K562 (cell line): ENCODE data around the gene AFG1L. TPM values are rescaled to one million over a fixed set of nuclear protein-coding genes. Genes with fewer than 3 reads are reported as not detected.
A peak's percentile ranks its signal among the peaks of the same experiment; 100 is the strongest.

ENCODE experiments used
- KDM4B ChIP-seq, 2 experiments: fragments of 450-650 bp in 1 of 2; sonication (generic) in 1 of 2; IDR thresholded peaks; 2 replicates each; pipeline ENCODE4 v1.6.1; 2016 to 2017; ENCODE audit warnings: borderline replicate concordance in 2 of 2, antibody characterized with exemption in 1 of 2, low read depth in 1 of 2, mild to moderate bottlenecking in 1 of 2
- MEIS2 ChIP-seq: fragments of 450-650 bp; IDR thresholded peaks from 2 replicates; pipeline ENCODE4 v1.6.1; 2014; ENCODE audit warnings: mild to moderate bottlenecking; ENCODE audit not compliant: partially characterized antibody
- MYNN ChIP-seq, 2 experiments: sonication (generic); formaldehyde crosslinking in 1 of 2; IDR thresholded peaks; 2 replicates each; pipeline versions ENCODE4 v1.5.0 to v1.6.1; 2016 to 2020; ENCODE audit warnings: antibody characterized with exemption in 1 of 2, missing genetic modification reagents in 1 of 2
- PATZ1 ChIP-seq: fragments of 250-450 bp; sonication (Bioruptor Pico); IDR thresholded peaks from 2 replicates; pipeline ENCODE4 v1.5.0; 2020; ENCODE audit warnings: mild to moderate bottlenecking, borderline replicate concordance
- STAT5B ChIP-seq: fragments of 250-450 bp; sonication (Bioruptor Pico); IDR thresholded peaks from 2 replicates; pipeline ENCODE4 v1.8.0; 2021; ENCODE audit warnings: mild to moderate bottlenecking, inconsistent platforms
- U2AF2 ChIP-seq: fragments of 200-400 bp; formaldehyde crosslinking; optimal IDR thresholded peaks from 2 replicates; pipeline ENCODE3; 2017; ENCODE audit warnings: low read depth, mild to moderate bottlenecking, low read length
- ZNF217 ChIP-seq: sonication (generic); formaldehyde crosslinking; IDR thresholded peaks from 2 replicates; pipeline ENCODE4 v1.8.0; 2022; ENCODE audit warnings: mild to moderate bottlenecking, missing genetic modification reagents
- ZNF277 ChIP-seq: fragments of 250-450 bp; sonication (Bioruptor Pico); IDR thresholded peaks from 2 replicates; pipeline ENCODE4 v1.8.0; 2022; ENCODE audit warnings: inconsistent platforms, mild to moderate bottlenecking, moderate library complexity, borderline replicate concordance
- ZNF41 ChIP-seq: fragments of 250-450 bp; sonication (Bioruptor Pico); conservative IDR thresholded peaks from 2 replicates; pipeline ENCODE4 v1.4.0; 2020; ENCODE audit warnings: mild to moderate bottlenecking
- ZNF609 ChIP-seq: sonication (generic); formaldehyde crosslinking; IDR thresholded peaks from 2 replicates; pipeline ENCODE4 v1.8.1; 2023; ENCODE audit warnings: missing genetic modification reagents, mild to moderate bottlenecking, borderline replicate concordance
- ZNF668 ChIP-seq: fragments of 250-450 bp; sonication (Bioruptor Pico); IDR thresholded peaks from 2 replicates; pipeline ENCODE4 v1.8.0; 2022; ENCODE audit warnings: mild to moderate bottlenecking, inconsistent platforms
- polyA plus RNA-seq, 8 experiments: library from polyadenylated mRNA; depleted of rRNA in 4 of 8; stranded (reverse) in 5 of 8; unstranded in 3 of 8; fragments of >200 nt; fragmentation: Nextera tagmentation in 2 of 8; fragmentation: Illumina TruSeq in 1 of 8; extraction: Ambion mirVana in 2 of 8; extraction: Trizol in 1 of 8; gene quantifications; 2 replicates each; pipeline versions ENCODE4 v1.2.1 to v1.2.3, GENCODE V29; 2011 to 2014; ENCODE audit warnings: inconsistent platforms in 1 of 8, missing spikeins in 1 of 8
- total RNA-seq, 7 experiments: library from RNA; depleted of rRNA in 6 of 7; stranded (reverse); fragments of >200 nt in 6 of 7; fragmentation: Illumina TruSeq in 2 of 7; extraction: Trizol in 2 of 7; gene quantifications; 2 replicates each; pipeline versions ENCODE4 v1.2.1 to v1.2.3, GENCODE V29; 2011 to 2021; ENCODE audit warnings: low replicate concordance in 1 of 7
- TF ChIP-seq, protein P1 (sequence below): fragments of 450-650 bp; formaldehyde crosslinking; IDR thresholded peaks from 2 replicates; pipeline ENCODE4 v1.4.0; 2022; ENCODE audit warnings: mild to moderate bottlenecking, moderate library complexity
- TF ChIP-seq, protein P2 (sequence below), 2 experiments: fragments of 150-350 bp in 1 of 2; IDR thresholded peaks; 2 replicates each; pipeline ENCODE4 v1.6.1; 2012 to 2016; ENCODE audit warnings: low read depth in 2 of 2, low read length in 2 of 2, mild to moderate bottlenecking in 1 of 2, moderate library complexity in 1 of 2

Gene AFG1L
- total and polyA plus RNA-seq, 9 of the 15 experiments (the other 6 are each of a cell fraction or from before 2014, with no cell fraction given) = 2.2 to 15.5 (median 5.8) TPM

GRCh38 chr6:108260809-108261569, 33.9 kb upstream of the AFG1L start, which contains the start of gene SNX3 (continued):
- no peak for TF ChIP-seq ZNF277
- TF ChIP-seq, protein P1, sequence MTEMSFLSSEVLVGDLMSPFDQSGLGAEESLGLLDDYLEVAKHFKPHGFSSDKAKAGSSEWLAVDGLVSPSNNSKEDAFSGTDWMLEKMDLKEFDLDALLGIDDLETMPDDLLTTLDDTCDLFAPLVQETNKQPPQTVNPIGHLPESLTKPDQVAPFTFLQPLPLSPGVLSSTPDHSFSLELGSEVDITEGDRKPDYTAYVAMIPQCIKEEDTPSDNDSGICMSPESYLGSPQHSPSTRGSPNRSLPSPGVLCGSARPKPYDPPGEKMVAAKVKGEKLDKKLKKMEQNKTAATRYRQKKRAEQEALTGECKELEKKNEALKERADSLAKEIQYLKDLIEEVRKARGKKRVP (CRISPR knock-in tag) = no peak; the same call in 1 of the 2 replicates
- no peak for TF ChIP-seq ZNF41 (CRISPR knock-in tag)
- no peak for TF ChIP-seq ZNF609 (CRISPR knock-in tag)
- no peak; a peak in 2 of 4 replicates for TF ChIP-seq KDM4B (IDR thresholded peaks at IDR 0.05; ENCODE audit: borderline replicate concordance in 2 of 2, low read depth in 1 of 2)
- TF ChIP-seq ZNF668 (CRISPR knock-in tag) = no peak
- no peak for TF ChIP-seq ZNF217
- TF ChIP-seq PATZ1 (CRISPR knock-in tag) = no peak
- peak; percentile 14 for TF ChIP-seq MEIS2
- no peak for TF ChIP-seq U2AF2
- TF ChIP-seq, protein P2, sequence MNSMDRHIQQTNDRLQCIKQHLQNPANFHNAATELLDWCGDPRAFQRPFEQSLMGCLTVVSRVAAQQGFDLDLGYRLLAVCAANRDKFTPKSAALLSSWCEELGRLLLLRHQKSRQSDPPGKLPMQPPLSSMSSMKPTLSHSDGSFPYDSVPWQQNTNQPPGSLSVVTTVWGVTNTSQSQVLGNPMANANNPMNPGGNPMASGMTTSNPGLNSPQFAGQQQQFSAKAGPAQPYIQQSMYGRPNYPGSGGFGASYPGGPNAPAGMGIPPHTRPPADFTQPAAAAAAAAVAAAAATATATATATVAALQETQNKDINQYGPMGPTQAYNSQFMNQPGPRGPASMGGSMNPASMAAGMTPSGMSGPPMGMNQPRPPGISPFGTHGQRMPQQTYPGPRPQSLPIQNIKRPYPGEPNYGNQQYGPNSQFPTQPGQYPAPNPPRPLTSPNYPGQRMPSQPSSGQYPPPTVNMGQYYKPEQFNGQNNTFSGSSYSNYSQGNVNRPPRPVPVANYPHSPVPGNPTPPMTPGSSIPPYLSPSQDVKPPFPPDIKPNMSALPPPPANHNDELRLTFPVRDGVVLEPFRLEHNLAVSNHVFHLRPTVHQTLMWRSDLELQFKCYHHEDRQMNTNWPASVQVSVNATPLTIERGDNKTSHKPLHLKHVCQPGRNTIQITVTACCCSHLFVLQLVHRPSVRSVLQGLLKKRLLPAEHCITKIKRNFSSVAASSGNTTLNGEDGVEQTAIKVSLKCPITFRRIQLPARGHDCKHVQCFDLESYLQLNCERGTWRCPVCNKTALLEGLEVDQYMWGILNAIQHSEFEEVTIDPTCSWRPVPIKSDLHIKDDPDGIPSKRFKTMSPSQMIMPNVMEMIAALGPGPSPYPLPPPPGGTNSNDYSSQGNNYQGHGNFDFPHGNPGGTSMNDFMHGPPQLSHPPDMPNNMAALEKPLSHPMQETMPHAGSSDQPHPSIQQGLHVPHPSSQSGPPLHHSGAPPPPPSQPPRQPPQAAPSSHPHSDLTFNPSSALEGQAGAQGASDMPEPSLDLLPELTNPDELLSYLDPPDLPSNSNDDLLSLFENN (IDR thresholded peaks at IDR 0.05; ENCODE audit: low read depth in 2 of 2, low read length in 2 of 2) = no peak
- no peak for TF ChIP-seq MYNN (IDR thresholded peaks at IDR 0.05)
- no peak for TF ChIP-seq MYNN (CRISPR knock-in tag; IDR thresholded peaks at IDR 0.05)
- no peak for TF ChIP-seq STAT5B (CRISPR knock-in tag)
